MCF 10A (cell line): Measurements from ENCODE around the gene SEMA4D. TPM values are rescaled to one million over a fixed set of nuclear protein-coding genes. Genes with fewer than 3 reads are reported as not detected.

Experiments
- BruUV-seq: library from RNA; stranded (reverse); fragments of 400-500 nt; replicated peaks from 2 replicates; lab custom pipeline; 2021; lab: Mats Ljungman, UMichigan
- CTCF ChIA-PET: fragments of 300-600 bp; sonication (Branson Sonifier 250); formaldehyde crosslinking; extraction: SDS; loops from one replicate; lab custom pipeline; 2021; ENCODE audit warnings: antibody characterized with exemption, inconsistent platforms; lab: Yijun Ruan, JAX
- POLR2A ChIA-PET: fragments of 300-600, 350-650 bp; sonication (Branson Sonifier 250); formaldehyde crosslinking; extraction: SDS; loops from one replicate; lab custom pipeline; 2020; ENCODE audit warnings: antibody characterized with exemption, inconsistent platforms; lab: Yijun Ruan, JAX
- DNase-seq: peaks from one replicate; pipeline ENCODE4 v3.0.0-alpha.2; 2018; ENCODE audit not compliant: unreplicated experiment
- H3K27ac Mint-ChIP-seq: one replicate; pipeline ENCODE4 v1.8.0; 2022; ENCODE audit warnings: mild to moderate bottlenecking, low read depth, mixed read lengths; ENCODE audit not compliant: unreplicated experiment
- H3K27me3 Mint-ChIP-seq: one replicate; pipeline ENCODE4 v1.8.0; 2022; ENCODE audit warnings: mixed read lengths; ENCODE audit not compliant: insufficient read depth, unreplicated experiment
- H3K36me3 Mint-ChIP-seq: one replicate; pipeline ENCODE4 v1.8.0; 2022; ENCODE audit warnings: mild to moderate bottlenecking, moderate library complexity, mixed read lengths; ENCODE audit not compliant: insufficient read depth, unreplicated experiment
- H3K4me1 Mint-ChIP-seq: one replicate; pipeline ENCODE4 v1.8.0; 2022; ENCODE audit warnings: mixed read lengths; ENCODE audit not compliant: insufficient read depth, unreplicated experiment
- H3K4me3 Mint-ChIP-seq: one replicate; pipeline ENCODE4 v1.8.0; 2022; ENCODE audit warnings: mild to moderate bottlenecking, moderate library complexity, mixed read lengths; ENCODE audit not compliant: unreplicated experiment
- H3K9me3 Mint-ChIP-seq: one replicate; pipeline ENCODE4 v1.8.0; 2022; ENCODE audit warnings: mixed read lengths; ENCODE audit not compliant: unreplicated experiment
- intact Hi-C: fragments of 100-400 bp; cut with micrococcal nuclease; formaldehyde crosslinking; loops from 2 replicates; pipeline ENCODE4 v1.14.1; 2022
- total RNA-seq: library from RNA; stranded (reverse); gene quantifications from 2 replicates; pipeline ENCODE4 v1.2.3, GENCODE V29; 2022
- TF ChIP-seq, protein P1 (sequence below): fragments of 200-600 bp; IDR thresholded peaks from one replicate; pipeline ENCODE4 v1.8.0; 2022; ENCODE audit warnings: antibody characterized with exemption, mild to moderate bottlenecking; ENCODE audit not compliant: unreplicated experiment

Gene SEMA4D
- total RNA-seq, 1 experiment from 2014 or later, result 4.2 TPM

DNA sequence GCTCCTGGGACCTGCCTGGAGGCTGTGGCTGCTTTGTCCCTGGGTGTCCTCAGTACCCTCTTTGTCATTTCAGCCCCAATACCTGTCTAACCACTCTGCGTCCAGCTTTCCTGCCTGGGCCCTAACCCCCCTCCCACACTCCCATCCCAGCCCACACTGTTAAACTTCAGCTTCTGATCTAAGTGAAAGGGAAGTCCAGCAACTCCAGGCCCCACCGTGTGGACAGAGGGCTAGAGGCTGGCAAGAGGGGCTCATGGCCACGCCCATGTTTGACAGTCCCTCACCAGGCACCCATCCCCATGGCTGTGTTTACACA is 56.3 kb downstream of the SEMA4D start:
- H3K4me3 Mint-ChIP-seq, result no peak overlapping the region
- TF ChIP-seq, protein P1, sequence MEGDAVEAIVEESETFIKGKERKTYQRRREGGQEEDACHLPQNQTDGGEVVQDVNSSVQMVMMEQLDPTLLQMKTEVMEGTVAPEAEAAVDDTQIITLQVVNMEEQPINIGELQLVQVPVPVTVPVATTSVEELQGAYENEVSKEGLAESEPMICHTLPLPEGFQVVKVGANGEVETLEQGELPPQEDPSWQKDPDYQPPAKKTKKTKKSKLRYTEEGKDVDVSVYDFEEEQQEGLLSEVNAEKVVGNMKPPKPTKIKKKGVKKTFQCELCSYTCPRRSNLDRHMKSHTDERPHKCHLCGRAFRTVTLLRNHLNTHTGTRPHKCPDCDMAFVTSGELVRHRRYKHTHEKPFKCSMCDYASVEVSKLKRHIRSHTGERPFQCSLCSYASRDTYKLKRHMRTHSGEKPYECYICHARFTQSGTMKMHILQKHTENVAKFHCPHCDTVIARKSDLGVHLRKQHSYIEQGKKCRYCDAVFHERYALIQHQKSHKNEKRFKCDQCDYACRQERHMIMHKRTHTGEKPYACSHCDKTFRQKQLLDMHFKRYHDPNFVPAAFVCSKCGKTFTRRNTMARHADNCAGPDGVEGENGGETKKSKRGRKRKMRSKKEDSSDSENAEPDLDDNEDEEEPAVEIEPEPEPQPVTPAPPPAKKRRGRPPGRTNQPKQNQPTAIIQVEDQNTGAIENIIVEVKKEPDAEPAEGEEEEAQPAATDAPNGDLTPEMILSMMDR, result no peak
- no TSS peak for BruUV-seq
- no peaks in the 10 kb centered on the region for H3K36me3 Mint-ChIP-seq
- intact Hi-C loops, result no loop called here
- no peaks in the 10 kb centered on the region for H3K4me1 Mint-ChIP-seq
- POLR2A ChIA-PET, result no interaction called here
- H3K9me3 Mint-ChIP-seq, result no peaks in the 10 kb centered on the region
- CTCF ChIA-PET, result no interaction called here
- no peak for DNase-seq
- H3K27ac Mint-ChIP-seq, result no peak overlapping the region
- no peaks in the 10 kb centered on the region for H3K27me3 Mint-ChIP-seq

- no peak for DNase-seq
- ChIA-PET CTCF (no interaction called here), POLR2A (no interaction called here)
- Mint-ChIP-seq H3K4me3 (no peak overlapping the region), H3K36me3 (no peaks in the 10 kb centered on the region), H3K4me1 (no peaks in the 10 kb centered on the region), H3K27me3 (no peaks in the 10 kb centered on the region), H3K9me3 (no peaks in the 10 kb centered on the region), H3K27ac (no peak overlapping the region)
- BruUV-seq, result no TSS peak
- intact Hi-C loops, result no loop called here
- TF ChIP-seq, protein P1, result no peak
These were observed 56.8 kb downstream of the SEMA4D start for GRCh38 chr9:89440951-89441654.

- no peak overlapping the region for H3K4me3 Mint-ChIP-seq
- H3K4me1 Mint-ChIP-seq, result peaks cover 3% of the 10 kb centered on the region
- BruUV-seq, result no TSS peak
- H3K27me3 Mint-ChIP-seq, result no peaks in the 10 kb centered on the region
- H3K9me3 Mint-ChIP-seq, result no peaks in the 10 kb centered on the region
- H3K36me3 Mint-ChIP-seq, result no peaks in the 10 kb centered on the region
- no peak overlapping the region for H3K27ac Mint-ChIP-seq
- DNase-seq, result no peak
- intact Hi-C loops, result no loop called here
- CTCF ChIA-PET, result interaction anchor here (0.6 kb wide), 1 partner anchor 197 kb away, joined by 3 read pairs; no protein-coding TSS in a partner anchor
- TF ChIP-seq, protein P1, result no peak
- POLR2A ChIA-PET, result no interaction called here
These were observed 57.4 kb downstream of the SEMA4D start for GRCh38 chr9:89440548-89440947.

DNA sequence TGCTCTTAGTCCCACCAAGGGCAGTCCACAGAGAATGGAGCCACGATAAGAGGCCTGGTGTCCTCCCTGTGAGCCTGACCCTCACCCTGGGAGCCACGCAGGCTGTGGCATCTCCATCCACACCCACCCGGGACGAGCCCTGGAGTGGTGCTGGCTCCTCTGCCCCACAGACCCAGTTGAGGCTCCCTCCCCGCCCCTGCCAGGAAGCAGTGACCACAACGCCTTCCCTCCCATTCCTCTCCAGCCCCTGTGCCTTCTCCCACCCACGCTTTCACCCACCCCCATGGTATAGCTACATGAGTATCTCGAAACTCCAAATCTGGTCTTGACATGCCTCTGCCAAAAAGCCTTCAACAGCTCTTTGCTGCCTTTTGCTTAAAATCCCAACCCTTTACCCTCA is 57.9 kb downstream of the SEMA4D start:
- peaks cover 8% of the 10 kb centered on the region for H3K4me1 Mint-ChIP-seq
- ChIA-PET CTCF (interaction anchor here (0.6 kb wide), 1 partner anchor 198 kb away, joined by 3 read pairs; no protein-coding TSS in a partner anchor), POLR2A (no interaction called here)
- H3K4me3 Mint-ChIP-seq, result no peak overlapping the region
- TF ChIP-seq, protein P1, result no peak
- no peak for DNase-seq
- no peak overlapping the region for H3K27ac Mint-ChIP-seq
- intact Hi-C loops, result no loop called here
- no peaks in the 10 kb centered on the region for H3K9me3 Mint-ChIP-seq
- H3K27me3 Mint-ChIP-seq, result no peaks in the 10 kb centered on the region
- BruUV-seq, result no TSS peak
- no peaks in the 10 kb centered on the region for H3K36me3 Mint-ChIP-seq
